ENCODE results near the gene IFNA16.
"Not testable (repeated sequence)": the region's sequence is repeated elsewhere in the genome, so short reads cannot be mapped to it uniquely, and the experiment has no call there.

Gene IFNA16

DNA sequence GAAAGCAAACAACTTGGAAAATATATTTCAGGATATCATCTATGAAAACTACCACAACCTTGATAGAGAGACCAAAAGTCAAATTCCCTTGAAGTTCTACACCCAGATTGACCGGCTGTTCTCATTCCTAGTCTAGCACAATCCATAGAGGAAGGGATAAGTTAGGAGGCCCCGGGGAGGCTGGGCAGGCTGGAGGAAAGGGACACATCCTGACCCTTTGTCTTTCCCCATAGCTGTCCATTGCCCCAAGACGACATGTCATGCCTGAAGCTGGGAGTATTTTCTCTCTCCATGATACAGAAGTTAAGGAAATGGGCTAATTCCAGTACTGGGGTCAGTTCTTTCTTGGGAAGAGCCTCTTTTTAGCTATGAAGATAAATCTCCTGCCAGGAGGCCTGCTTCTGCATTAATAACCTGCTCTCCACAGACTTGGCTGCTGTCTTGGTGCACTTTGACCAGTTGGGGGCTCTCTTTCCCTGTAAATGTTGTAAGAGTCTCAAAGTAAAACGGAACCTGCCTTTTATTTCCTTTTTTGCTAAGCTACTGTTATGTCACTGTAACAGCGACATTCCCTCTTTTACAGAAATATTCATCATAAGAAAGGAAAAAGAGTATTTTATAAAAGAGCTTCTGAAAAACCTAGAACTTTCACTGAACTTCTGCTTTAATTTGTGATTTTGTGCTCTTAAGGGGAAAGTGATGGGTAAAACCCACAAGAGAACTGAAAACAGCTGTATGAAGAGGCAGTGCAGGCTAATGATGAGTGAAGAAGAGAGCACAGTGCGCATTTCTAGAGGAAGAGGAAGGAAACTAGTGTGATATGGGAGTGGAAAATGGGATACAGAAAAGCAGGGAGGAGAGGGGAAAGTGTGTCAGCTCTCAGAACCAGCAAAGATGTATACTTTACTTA is 22.0 kb downstream of the IFNA16 start:
- DNase-seq, result not testable (repeated sequence)

DNA sequence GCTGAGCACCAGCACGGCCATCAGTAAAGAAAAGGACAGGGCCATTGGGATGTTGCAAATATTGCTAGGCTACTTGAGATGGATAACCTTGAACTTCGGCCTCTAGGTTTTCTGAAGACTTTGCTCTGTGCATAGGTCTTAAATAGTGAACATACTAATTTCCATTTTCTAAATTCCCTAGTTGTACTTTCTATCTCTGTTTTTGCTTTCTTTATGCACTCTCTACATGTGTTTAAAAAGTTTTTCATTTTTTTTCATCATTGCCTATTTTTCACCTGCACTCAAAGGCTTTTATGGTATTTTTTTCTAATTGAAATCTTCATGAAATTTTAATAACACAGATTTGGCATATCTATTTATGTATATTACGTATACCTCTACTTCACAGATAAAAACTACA is 29.6 kb downstream of the IFNA16 start, which contains the start of gene IFNA4:
Gene IFNA4 (minus strand): TSS at position 101 of the 400 bp plus-strand sequence. CDS start 56 bp downstream, at position 45.
- DNase-seq, result not testable (repeated sequence)

DNA sequence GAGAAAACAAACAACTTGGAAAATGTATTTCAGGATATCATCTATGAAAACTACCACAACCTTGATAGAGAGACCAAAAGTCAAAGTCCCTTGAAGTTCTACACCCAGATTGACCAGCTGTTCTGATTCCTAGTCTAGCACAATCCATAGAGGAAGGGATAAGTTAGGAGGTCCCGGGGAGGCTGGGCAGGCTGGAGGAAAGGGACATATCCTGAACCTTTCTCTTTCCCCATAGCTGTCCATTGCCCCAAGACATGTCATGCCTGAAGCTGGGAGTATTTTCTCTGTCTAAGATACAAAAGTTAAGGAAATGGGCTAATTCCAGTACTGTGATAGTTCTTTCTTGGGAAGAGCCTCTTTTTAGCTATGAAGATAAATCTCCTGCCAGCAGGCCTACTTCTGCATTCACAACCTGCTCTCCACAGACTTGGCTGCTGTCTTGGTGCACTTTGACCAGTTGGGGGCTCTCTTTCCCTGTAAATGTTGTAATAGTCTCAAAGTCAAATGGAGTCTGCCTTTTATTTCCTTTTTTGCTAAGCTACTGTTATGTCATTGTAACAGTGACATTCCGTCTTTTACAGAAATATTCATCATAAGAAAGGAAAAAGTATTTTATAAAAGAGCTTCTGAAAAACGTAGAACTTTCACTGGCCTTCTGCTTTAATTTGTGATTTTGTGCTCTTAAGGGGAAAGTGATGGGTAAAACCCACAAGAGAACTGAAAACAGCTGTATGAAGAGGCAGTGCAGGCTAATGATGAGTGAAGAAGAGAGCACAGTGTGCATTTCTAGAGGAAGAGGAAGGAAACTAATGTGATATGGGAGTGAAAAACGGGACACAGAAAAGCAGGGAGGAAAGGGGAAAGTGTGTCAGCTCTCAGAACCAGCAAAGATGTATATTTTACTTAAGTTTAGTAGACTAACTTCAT is 34.0 kb downstream of the IFNA16 start:
- DNase-seq, result not testable (repeated sequence)

- DNase-seq, result no peak
Observed at GRCh38 chr9:21174671-21175070, 42.4 kb downstream of the IFNA16 start.

- DNase-seq, result no peak
Observed at GRCh38 chr9:21172156-21172555, 45.0 kb downstream of the IFNA16 start.

- no peak for DNase-seq
Observed at GRCh38 chr9:21171351-21171750, 45.8 kb downstream of the IFNA16 start.

DNA sequence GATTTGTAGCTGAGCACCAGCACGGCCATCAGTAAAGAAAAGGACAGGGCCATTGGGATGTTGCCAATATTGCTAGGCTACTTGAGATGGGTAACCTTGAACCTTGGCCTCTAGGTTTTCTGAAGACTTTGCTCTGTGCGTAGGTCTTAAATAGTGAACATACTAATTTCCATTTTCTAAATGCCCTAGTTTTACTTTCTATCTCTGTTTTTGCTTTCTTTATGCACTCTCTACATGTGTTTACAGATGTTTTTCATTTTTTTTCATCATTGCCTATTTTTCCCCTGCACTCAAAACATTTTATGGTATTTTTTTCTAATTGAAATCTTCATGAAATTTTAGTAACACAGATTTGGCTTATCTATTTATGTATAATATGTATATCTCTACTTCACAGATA is 50.6 kb downstream of the IFNA16 start, which contains the start of gene IFNA21:
Gene IFNA21 (minus strand): TSS at position 101 of the 400 bp plus-strand sequence. CDS start 48 bp downstream, at position 53.
- DNase-seq, result not testable (repeated sequence)
